HepG2 (cell line): ENCODE results near the gene STX12. TPM values are rescaled to one million over a fixed set of nuclear protein-coding genes. Genes with fewer than 3 reads are reported as not detected.

Source experiments
- ATRX ChIP-seq: sonication (generic); formaldehyde crosslinking; IDR thresholded peaks from 2 replicates; pipeline ENCODE4 v1.4.0; 2020; ENCODE audit warnings: missing genetic modification reagents, borderline replicate concordance
- ERF ChIP-seq: IDR thresholded peaks from 2 replicates; pipeline ENCODE4 v1.6.1; 2018; ENCODE audit warnings: missing biosample characterization, missing genetic modification reagents
- FLYWCH1 ChIP-seq: sonication (generic); formaldehyde crosslinking; IDR thresholded peaks from 2 replicates; pipeline ENCODE4 v1.8.1; 2023; ENCODE audit warnings: mild to moderate bottlenecking, missing genetic modification reagents
- FOXC1 ChIP-seq: sonication (generic); formaldehyde crosslinking; IDR thresholded peaks from 2 replicates; pipeline ENCODE4 v1.8.0; 2022; ENCODE audit warnings: mild to moderate bottlenecking, missing genetic modification reagents, borderline replicate concordance
- GATAD2A ChIP-seq: IDR thresholded peaks from 2 replicates; pipeline ENCODE4 v1.6.1; 2016
- MXI1 ChIP-seq: IDR thresholded peaks from 3 replicates; pipeline ENCODE4 v1.6.1; 2012; ENCODE audit warnings: low read depth, low read length, inconsistent platforms, borderline replicate concordance
- SNAI1 ChIP-seq: sonication (generic); formaldehyde crosslinking; IDR thresholded peaks from 2 replicates; pipeline ENCODE4 v1.5.0; 2020; ENCODE audit warnings: mild to moderate bottlenecking, missing genetic modification reagents, borderline replicate concordance
- WIZ ChIP-seq: sonication (generic); formaldehyde crosslinking; IDR thresholded peaks from 2 replicates; pipeline ENCODE4 v1.5.1; 2020; ENCODE audit warnings: mild to moderate bottlenecking, missing genetic modification reagents
- XBP1 ChIP-seq: sonication (generic); formaldehyde crosslinking; IDR thresholded peaks from 2 replicates; pipeline ENCODE4 v1.5.0; 2020; ENCODE audit warnings: missing genetic modification reagents
- ZKSCAN5 ChIP-seq: sonication (generic); formaldehyde crosslinking; IDR thresholded peaks from 2 replicates; pipeline ENCODE4 v1.5.1; 2020; ENCODE audit warnings: mild to moderate bottlenecking, missing genetic modification reagents
- ZMYM2 ChIP-seq: sonication (generic); formaldehyde crosslinking; IDR thresholded peaks from 2 replicates; pipeline ENCODE4 v1.8.0; 2022; ENCODE audit warnings: mild to moderate bottlenecking, missing genetic modification reagents
- ZNF766 ChIP-seq: sonication (generic); formaldehyde crosslinking; IDR thresholded peaks from 2 replicates; pipeline ENCODE4 v1.5.0; 2020; ENCODE audit warnings: missing genetic modification reagents, borderline replicate concordance
- polyA plus RNA-seq, 8 experiments: library from polyadenylated mRNA; depleted of rRNA in 3 of 8; stranded (reverse) in 7 of 8; unstranded in 1 of 8; fragments of >200 nt; fragmentation: Illumina TruSeq in 4 of 8; extraction: Trizol in 4 of 8; gene quantifications; 2 replicates each; pipeline versions ENCODE4 v1.2.1 to v1.2.3, GENCODE V29; 2011 to 2016; ENCODE audit warnings: low read depth in 4 of 8, missing spikeins in 1 of 8, mixed read lengths in 1 of 8; ENCODE audit not compliant: insufficient read depth in 1 of 8
- total RNA-seq, 5 experiments: library from RNA; depleted of rRNA; stranded (reverse); fragments of >200 nt; fragmentation: Illumina TruSeq; extraction: Trizol; gene quantifications; 2 replicates each; pipeline ENCODE4 v1.2.3, GENCODE V29; 2016; ENCODE audit warnings: low read depth in 1 of 5
- TF ChIP-seq, protein P1 (sequence below): sonication (generic); formaldehyde crosslinking; conservative IDR thresholded peaks from 2 replicates; pipeline ENCODE4 v1.8.1; 2023; ENCODE audit warnings: missing genetic modification reagents
- TF ChIP-seq, protein P2 (sequence below): sonication (generic); formaldehyde crosslinking; IDR thresholded peaks from 2 replicates; pipeline ENCODE4 v1.8.0; 2022; ENCODE audit warnings: missing genetic modification reagents, mild to moderate bottlenecking, inconsistent platforms, borderline replicate concordance
- TF ChIP-seq, protein P3 (sequence below): IDR thresholded peaks from 2 replicates; pipeline ENCODE4 v1.6.1; 2012; ENCODE audit warnings: inconsistent platforms
- TF ChIP-seq, protein P4 (sequence below): sonication (generic); formaldehyde crosslinking; IDR thresholded peaks from 2 replicates; pipeline ENCODE4 v1.8.0; 2022; ENCODE audit warnings: mild to moderate bottlenecking, missing genetic modification reagents, borderline replicate concordance
- TF ChIP-seq, protein P5 (sequence below): sonication (generic); formaldehyde crosslinking; IDR thresholded peaks from 2 replicates; pipeline ENCODE4 v1.4.0; 2020; ENCODE audit warnings: low read depth, missing genetic modification reagents
- TF ChIP-seq, protein P6 (sequence below): sonication (generic); formaldehyde crosslinking; IDR thresholded peaks from 2 replicates; pipeline ENCODE4 v1.8.0; 2022; ENCODE audit warnings: missing genetic modification reagents, mild to moderate bottlenecking, moderate library complexity, borderline replicate concordance

The STX12 gene
- total and polyA plus RNA-seq, 2 of the 13 experiments (the other 11 are each of a cell fraction or from before 2014, with no cell fraction given): 9.0 to 19.7 TPM

DNA sequence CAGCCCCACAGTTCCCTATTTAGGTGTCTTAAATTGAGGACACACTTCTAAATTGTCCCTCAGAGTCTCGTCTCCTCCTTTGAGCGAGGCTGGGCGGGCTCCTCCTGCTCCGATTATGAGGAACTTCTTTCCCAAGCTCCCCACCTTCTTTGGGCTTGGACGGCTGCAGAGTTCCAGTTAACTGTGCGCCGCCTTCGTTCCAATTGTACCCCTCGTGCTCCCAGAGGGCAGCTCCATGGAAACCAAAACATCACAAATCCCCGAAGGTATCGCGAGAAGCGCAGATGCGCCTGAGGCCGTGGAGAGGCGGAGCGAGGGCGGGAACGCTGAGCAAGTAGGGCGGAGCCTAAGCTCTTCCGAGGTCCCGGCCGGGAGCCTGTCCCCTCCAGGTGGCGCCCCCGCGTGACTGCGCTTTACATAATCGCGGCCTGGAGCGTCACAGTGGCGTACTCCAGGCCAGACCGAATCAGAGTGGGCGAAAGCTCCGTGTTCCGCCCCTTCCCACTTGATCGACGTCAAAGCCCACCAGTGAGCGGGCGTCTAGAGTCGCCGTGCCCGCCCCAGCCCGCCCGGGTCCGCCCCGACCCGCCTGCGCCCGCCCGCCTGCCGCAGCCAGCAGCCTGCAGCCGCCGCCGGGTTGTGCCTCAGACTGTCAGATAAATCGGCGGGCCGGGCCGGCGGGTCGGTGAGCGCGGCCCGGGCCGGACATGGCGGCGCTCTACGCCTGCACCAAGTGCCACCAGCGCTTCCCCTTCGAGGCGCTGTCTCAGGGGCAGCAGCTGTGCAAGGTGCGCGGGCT lies 47.4 kb upstream of the STX12 start, which contains the start of gene FAM76A (continued):
- TF ChIP-seq, protein P1, sequence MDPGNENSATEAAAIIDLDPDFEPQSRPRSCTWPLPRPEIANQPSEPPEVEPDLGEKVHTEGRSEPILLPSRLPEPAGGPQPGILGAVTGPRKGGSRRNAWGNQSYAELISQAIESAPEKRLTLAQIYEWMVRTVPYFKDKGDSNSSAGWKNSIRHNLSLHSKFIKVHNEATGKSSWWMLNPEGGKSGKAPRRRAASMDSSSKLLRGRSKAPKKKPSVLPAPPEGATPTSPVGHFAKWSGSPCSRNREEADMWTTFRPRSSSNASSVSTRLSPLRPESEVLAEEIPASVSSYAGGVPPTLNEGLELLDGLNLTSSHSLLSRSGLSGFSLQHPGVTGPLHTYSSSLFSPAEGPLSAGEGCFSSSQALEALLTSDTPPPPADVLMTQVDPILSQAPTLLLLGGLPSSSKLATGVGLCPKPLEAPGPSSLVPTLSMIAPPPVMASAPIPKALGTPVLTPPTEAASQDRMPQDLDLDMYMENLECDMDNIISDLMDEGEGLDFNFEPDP (CRISPR knock-in tag): no peak
- TF ChIP-seq, protein P2, sequence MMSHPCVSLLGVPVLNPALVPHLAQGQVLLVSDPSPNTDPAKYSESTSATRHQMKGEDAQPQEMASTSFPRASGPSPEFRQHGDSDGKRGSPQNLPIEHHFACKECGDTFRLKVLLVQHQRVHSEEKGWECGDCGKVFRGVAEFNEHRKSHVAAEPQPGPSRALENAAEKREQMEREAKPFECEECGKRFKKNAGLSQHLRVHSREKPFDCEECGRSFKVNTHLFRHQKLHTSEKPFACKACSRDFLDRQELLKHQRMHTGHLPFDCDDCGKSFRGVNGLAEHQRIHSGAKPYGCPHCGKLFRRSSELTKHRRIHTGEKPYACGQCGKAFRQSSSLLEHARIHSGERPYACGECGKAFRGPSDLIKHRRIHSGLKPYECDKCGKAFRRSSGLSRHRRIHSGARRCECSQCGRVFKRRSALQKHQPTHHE (CRISPR knock-in tag): peak; percentile 95
- TF ChIP-seq XBP1 (no peak), FOXC1 (CRISPR knock-in tag) (0 out of 2 replicates have a peak, but pooled peaks have one; percentile 54), ATRX (CRISPR knock-in tag) (no peak), GATAD2A (CRISPR knock-in tag) (peak; percentile 49), ZKSCAN5 (CRISPR knock-in tag) (no peak), SNAI1 (no peak), WIZ (no peak), FLYWCH1 (CRISPR knock-in tag) (no peak), ZMYM2 (CRISPR knock-in tag) (0 out of 2 replicates have a peak, but pooled peaks have one; percentile 32), ZNF766 (CRISPR knock-in tag) (0 out of 2 replicates have a peak, but pooled peaks have one; percentile 14), ERF (CRISPR knock-in tag) (peak; percentile 78; the same call in 1 of the 2 replicates), MXI1 (peak; percentile 89; the same call in 2 of the 3 replicates)
- TF ChIP-seq, protein P3, sequence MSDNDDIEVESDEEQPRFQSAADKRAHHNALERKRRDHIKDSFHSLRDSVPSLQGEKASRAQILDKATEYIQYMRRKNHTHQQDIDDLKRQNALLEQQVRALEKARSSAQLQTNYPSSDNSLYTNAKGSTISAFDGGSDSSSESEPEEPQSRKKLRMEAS: peak; percentile 97
- TF ChIP-seq, protein P4, sequence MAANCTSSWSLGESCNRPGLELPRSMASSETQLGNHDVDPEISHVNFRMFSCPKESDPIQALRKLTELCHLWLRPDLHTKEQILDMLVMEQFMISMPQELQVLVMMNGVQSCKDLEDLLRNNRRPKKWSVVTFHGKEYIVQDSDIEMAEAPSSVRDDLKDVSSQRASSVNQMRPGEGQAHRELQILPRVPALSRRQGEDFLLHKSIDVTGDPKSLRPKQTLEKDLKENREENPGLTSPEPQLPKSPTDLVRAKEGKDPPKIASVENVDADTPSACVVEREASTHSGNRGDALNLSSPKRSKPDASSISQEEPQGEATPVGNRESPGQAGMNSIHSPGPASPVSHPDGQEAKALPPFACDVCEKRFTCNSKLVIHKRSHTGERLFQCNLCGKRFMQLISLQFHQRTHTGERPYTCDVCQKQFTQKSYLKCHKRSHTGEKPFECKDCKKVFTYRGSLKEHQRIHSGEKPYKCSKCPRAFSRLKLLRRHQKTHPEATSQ (CRISPR knock-in tag): 0 out of 2 replicates have a peak, but pooled peaks have one; percentile 64
- TF ChIP-seq, protein P5, sequence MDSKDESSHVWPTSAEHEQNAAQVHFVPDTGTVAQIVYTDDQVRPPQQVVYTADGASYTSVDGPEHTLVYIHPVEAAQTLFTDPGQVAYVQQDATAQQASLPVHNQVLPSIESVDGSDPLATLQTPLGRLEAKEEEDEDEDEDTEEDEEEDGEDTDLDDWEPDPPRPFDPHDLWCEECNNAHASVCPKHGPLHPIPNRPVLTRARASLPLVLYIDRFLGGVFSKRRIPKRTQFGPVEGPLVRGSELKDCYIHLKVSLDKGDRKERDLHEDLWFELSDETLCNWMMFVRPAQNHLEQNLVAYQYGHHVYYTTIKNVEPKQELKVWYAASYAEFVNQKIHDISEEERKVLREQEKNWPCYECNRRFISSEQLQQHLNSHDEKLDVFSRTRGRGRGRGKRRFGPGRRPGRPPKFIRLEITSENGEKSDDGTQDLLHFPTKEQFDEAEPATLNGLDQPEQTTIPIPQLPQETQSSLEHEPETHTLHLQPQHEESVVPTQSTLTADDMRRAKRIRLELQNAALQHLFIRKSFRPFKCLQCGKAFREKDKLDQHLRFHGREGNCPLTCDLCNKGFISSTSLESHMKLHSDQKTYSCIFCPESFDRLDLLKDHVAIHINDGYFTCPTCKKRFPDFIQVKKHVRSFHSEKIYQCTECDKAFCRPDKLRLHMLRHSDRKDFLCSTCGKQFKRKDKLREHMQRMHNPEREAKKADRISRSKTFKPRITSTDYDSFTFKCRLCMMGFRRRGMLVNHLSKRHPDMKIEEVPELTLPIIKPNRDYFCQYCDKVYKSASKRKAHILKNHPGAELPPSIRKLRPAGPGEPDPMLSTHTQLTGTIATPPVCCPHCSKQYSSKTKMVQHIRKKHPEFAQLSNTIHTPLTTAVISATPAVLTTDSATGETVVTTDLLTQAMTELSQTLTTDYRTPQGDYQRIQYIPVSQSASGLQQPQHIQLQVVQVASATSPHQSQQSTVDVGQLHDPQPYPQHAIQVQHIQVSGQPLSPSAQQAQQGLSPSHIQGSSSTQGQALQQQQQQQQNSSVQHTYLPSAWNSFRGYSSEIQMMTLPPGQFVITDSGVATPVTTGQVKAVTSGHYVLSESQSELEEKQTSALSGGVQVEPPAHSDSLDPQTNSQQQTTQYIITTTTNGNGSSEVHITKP: 0 out of 2 replicates have a peak, but pooled peaks have one; percentile 36
- TF ChIP-seq, protein P6, sequence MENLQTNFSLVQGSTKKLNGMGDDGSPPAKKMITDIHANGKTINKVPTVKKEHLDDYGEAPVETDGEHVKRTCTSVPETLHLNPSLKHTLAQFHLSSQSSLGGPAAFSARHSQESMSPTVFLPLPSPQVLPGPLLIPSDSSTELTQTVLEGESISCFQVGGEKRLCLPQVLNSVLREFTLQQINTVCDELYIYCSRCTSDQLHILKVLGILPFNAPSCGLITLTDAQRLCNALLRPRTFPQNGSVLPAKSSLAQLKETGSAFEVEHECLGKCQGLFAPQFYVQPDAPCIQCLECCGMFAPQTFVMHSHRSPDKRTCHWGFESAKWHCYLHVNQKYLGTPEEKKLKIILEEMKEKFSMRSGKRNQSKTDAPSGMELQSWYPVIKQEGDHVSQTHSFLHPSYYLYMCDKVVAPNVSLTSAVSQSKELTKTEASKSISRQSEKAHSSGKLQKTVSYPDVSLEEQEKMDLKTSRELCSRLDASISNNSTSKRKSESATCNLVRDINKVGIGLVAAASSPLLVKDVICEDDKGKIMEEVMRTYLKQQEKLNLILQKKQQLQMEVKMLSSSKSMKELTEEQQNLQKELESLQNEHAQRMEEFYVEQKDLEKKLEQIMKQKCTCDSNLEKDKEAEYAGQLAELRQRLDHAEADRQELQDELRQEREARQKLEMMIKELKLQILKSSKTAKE (CRISPR knock-in tag): no peak
